ENCODE results near the gene THSD4.

Gene THSD4

DNA sequence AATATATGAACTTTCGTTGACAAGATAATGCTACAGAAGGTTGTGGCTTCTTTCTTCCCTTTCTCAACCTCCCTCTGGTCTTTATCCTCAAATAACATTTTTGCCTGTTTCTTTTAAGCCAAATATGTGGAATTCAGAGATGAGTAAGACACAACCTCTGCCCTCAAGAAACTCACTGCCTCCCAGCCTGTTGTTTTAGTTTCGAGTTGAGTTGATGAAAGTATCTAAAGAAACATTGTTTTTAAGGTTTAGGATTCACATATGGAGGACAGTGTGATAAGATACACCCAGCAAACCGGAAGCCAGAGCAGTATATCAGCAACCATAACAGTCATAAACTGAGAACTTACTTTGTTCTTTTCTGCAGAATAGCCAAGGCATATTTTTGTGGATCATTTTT, 218.6 kb downstream of the THSD4 start:
- no peak for DNase-seq

GRCh38 chr15:71334434-71334833, 219.2 kb downstream of the THSD4 start:
- no peak for DNase-seq

DNA sequence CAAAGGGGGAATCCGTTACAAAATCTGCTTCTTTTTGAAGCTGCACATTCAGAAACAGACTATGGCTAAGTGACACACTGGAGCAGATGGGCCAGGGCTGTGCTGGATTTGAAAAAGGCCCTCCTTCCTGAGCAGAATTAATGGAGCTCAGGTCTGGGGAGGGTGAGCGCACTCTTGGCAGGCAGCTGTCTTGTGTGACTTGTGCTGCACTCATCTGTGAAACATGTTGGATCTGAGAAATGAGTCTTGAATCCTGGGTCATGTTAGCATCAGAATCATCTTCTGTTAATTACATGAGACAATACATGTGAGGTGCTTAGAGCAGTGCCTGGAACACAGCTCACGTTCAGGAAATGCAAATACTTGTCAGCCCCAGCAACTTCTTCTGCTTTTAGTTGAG, 219.6 kb downstream of the THSD4 start:
- no peak for DNase-seq

GRCh38 chr15:71335591-71335990, 220.3 kb downstream of the THSD4 start:
- DNase-seq = no peak

- no peak for DNase-seq
Measured at GRCh38 chr15:71336671-71337070, 221.4 kb downstream of the THSD4 start.

- DNase-seq = no peak
Measured at GRCh38 chr15:71337197-71337845, 222.1 kb downstream of the THSD4 start.

DNA sequence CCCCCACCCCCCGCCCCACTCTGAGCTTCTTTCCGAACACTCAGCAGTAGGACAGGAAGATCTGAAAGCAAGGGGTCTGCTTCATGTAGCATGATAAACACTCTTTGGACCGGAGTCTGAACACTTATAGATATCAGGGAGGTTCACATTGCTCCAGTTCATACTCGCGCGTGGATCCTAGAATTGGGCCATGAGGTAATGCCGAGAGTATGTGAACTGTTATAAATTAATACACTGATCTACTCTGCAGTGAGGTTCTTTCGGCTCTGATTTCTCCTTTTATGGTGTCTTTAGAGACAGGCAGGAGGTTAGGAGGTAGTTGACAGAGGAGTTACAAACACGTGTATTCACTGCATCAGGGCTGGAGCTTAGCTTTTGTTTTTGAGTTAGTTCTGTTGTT, 223.0 kb downstream of the THSD4 start:
- no peak for DNase-seq

GRCh38 chr15:71338827-71339542, 223.7 kb downstream of the THSD4 start:
- no peak for DNase-seq

DNA sequence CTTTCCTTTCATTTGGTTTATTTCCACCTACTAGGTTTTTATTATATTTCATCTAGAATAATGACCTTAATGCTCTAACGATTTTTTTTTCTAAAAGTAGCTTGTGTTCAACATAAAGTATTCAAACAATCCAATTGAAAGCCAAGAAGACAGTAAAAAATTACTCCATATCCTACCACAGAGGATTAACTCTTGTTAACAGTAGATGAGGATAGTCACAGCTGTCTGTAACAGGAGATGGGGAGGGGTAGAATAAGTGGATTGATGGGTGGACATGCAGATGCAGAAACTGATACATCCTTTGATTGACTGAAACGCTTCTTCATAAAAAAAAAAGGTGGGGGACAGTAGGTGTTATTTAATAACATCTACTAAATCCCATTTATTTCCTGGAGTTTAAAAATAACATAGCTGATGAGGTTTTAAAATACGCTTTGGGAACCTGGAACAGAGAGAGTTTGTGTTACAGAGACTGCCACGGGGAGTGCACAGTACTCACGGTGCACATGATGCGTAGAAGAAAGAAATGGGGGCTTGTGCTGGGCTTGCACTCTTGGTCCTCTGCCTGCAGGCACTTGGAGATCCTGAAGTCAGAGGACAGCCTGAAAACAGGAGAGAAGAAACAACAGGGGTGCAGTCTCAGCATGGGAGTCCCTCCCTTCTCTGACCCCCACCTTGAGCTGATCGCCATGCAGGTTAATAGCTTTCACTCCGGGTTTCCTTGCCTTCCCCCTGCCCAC, 226.7 kb downstream of the THSD4 start:
- no peak for DNase-seq

DNA sequence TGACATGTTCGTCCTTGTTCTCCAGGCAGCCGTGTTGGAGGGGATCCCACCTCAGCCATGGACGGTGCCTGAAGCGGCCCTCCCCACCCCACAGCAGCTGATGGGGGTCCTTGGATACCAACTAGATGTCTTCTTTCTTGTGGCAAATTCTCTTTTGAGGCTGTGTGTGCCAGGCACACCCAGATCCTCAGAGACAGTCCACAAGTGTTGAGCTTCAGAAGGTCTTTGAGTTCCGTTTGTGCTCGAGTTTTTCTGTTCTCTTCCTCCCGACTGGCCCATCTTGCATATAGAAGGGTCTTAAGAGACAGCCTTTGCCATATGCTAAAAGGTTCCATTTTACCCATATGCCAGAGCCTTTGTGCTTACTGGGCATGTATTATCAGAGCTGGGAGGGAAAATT, 227.4 kb downstream of the THSD4 start:
- DNase-seq = no peak

- DNase-seq = no peak
Measured at GRCh38 chr15:71344316-71344715, 229.0 kb downstream of the THSD4 start.

DNA sequence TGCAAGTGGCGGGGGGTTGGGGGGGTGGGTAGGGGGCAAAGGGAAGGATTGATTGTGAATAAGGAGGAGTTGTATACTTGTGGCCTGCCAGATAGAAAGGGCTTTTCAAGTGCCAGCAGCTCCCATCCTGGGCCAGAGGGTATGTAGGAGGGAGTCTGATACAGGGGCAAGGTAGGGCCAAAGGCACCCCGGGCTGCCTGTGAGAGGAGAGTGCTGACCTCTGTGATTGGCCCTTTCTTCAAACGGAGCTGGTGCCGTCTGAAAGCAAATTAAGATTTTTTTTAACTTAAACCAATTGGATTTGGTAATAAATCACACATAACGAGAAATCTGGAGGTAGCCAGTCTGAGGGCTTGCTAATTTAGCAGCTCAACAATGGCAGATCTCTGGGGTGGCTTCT, 229.9 kb downstream of the THSD4 start:
- no peak for DNase-seq

DNA sequence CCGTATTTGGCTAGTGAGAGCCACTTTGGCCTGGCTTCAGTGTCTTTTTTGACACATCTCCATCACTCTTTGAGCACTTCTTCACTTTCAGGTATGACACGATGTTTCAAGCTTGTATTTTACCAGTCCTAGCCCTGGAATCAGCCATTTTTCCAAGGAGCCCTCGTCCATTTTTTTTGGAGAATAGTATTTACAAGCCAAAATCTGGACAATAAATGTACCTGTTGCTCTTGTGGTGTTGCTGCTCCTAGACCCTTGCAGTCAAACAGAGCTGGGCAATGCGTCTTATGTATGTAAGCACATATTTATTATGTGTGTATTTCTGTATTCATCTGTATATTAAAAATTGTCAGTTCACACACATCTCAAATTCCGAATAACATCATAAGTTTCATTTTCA, 231.2 kb downstream of the THSD4 start:
- no peak for DNase-seq

- DNase-seq = no peak
Measured at GRCh38 chr15:71348597-71348996, 233.3 kb downstream of the THSD4 start.

DNA sequence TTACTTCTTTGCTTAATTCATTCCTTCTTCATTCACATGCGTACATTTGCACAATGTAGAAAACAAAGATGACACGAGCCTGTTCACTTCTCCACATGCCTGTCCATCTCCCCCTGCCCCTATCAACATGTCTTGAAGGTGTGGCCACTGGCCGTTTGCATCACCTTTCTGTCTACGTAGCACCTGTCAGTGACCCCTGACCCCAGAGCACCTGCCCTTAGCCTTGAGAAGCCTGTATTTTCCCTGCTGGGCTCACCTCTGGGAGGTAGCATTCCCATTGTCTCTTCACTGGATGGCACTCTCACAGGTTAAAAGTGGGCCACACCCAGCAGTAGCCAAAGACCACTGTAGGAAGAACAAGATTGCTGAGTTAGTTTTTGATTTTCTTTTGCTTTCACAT, 234.1 kb downstream of the THSD4 start:
- no peak for DNase-seq

- no peak for DNase-seq
Measured at GRCh38 chr15:71349736-71350526, 234.7 kb downstream of the THSD4 start.

DNA sequence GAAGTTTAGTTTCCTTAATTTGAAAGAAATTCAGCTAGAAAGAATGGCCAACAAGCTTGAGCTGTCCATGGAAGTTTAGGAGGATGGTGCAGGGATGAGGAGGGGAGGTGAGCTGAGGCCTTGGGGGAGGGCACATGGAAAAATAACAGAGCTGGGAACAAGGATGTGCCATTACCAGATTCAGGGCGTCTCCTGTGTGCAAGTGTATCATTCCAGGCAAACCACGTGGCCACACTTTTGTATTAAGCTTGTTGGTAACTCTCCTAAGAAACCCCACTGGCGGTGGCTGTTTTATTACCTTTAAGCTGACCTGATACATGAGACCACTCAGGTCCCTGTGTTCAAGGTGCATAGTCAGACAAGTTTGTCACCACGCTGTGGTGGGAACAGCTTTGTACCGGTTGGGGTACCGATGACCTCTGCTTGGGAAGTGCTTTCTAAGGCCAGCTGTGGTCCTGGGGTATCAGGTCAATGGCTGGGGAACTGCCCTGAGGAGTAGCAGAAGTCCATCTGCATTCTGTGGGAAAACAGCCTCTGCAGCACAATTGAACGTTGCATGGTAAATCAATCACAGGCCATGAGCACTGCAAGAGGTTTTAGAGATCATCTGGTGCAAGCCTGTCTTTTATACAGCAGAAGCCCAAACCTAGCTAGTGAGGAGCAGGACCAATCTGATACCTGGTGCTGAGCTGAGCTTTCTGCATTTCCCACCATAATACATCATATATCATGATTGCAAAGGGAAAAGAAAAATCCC, 235.5 kb downstream of the THSD4 start:
- DNase-seq = no peak

DNA sequence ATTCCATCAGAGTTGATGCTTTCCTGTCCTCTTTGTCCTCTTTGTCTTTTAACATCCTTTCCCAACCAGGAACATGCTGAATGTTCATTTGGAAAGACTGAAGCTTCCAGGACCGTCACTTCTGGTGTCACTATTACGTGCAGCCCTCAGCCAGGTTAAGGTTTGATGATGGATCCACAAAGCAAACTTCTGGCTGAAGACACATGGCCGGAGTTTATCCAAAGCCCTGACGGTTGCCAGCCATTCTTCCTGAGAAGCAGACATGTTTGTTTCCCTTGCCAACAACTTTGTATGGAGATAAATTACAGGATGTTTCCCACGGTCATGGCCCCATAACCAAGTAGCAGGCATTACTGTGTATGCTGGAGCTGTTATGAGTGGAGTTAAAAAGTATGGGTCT, 236.9 kb downstream of the THSD4 start:
- no peak for DNase-seq

GRCh38 chr15:71352765-71353164, 237.5 kb downstream of the THSD4 start:
- DNase-seq = no peak

- DNase-seq = no peak
Measured at GRCh38 chr15:71353171-71353570, 237.9 kb downstream of the THSD4 start.

DNA sequence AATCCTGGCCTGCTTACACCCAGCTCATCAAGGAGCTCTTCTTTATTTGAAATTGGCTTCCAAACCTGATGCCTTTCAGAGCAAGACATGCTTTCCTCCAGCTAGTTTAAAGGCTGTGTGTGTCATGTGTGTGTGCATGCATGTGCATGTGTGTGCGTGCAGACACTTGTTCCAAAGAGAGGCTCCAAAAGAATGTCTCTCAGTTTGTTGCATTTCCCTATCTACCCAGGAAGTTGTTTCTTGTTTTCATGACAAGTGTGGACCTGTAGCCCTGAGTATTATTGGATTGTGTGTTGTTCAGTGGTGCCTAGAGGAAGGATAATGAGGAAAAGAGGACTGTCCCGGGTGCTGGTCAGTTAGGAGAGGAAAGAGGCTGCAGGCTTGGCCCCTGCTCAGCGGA, 240.0 kb downstream of the THSD4 start:
- DNase-seq = no peak

- DNase-seq = no peak
Measured at GRCh38 chr15:71357321-71357732, 242.1 kb downstream of the THSD4 start.

GRCh38 chr15:71357967-71358366, 242.7 kb downstream of the THSD4 start:
- DNase-seq = no peak
